K562 (cell line): ENCODE results near the gene ZDHHC19. TPM values are rescaled to one million over a fixed set of nuclear protein-coding genes. Genes with fewer than 3 reads are reported as not detected.

Experiments used
- ATF2 ChIP-seq: sonication (generic); formaldehyde crosslinking; IDR thresholded peaks from 2 replicates; pipeline ENCODE4 v1.8.1; 2022; ENCODE audit warnings: missing genetic modification reagents
- BRCA1 ChIP-seq, 2 experiments: fragments of 450-650 bp in 1 of 2; sonication (generic) in 1 of 2; formaldehyde crosslinking in 1 of 2; IDR thresholded peaks; 2 replicates each; pipeline versions ENCODE4 v1.5.0 to v1.6.1; 2017 to 2020; ENCODE audit warnings: mild to moderate bottlenecking in 1 of 2, missing genetic modification reagents in 1 of 2
- BRD9 ChIP-seq: fragments of 450-650 bp; IDR thresholded peaks from 2 replicates; pipeline ENCODE4 v1.6.1; 2018; ENCODE audit warnings: low read depth; ENCODE audit not compliant: partially characterized antibody
- CC2D1A ChIP-seq: fragments of 450-650 bp; IDR thresholded peaks from 2 replicates; pipeline ENCODE4 v1.6.1; 2017; ENCODE audit warnings: mild to moderate bottlenecking
- CEBPG ChIP-seq, 3 experiments: fragments of 200-800 bp in 1 of 3; sonication (Bioruptor generic) in 1 of 3; sonication (generic) in 1 of 3; formaldehyde crosslinking in 1 of 3; IDR thresholded peaks in 2 of 3; conservative IDR thresholded peaks in 1 of 3; 2 replicates each; pipeline versions ENCODE4 v1.6.1 to v1.8.0; 2016 to 2022; ENCODE audit warnings: missing compliant biosample characterization in 2 of 3, missing genetic modification characterization in 2 of 3, mild to moderate bottlenecking in 1 of 3, missing genetic modification reagents in 1 of 3
- CSDE1 ChIP-seq, 2 experiments: fragments of 450-650 bp; IDR thresholded peaks; 2 replicates each; pipeline ENCODE4 v1.6.1; 2016; ENCODE audit warnings: mild to moderate bottlenecking in 1 of 2
- FOXJ3 ChIP-seq: sonication (generic); formaldehyde crosslinking; IDR thresholded peaks from 2 replicates; pipeline ENCODE4 v1.4.0; 2020; ENCODE audit warnings: mild to moderate bottlenecking, missing genetic modification reagents
- HMBOX1 ChIP-seq: sonication (generic); IDR thresholded peaks from 2 replicates; pipeline ENCODE4 v1.6.1; 2016
- HMG20A ChIP-seq: fragments of 450-650 bp; formaldehyde crosslinking; conservative IDR thresholded peaks from 2 replicates; pipeline ENCODE4 v1.4.0; 2020; ENCODE audit warnings: mild to moderate bottlenecking, mixed read lengths
- KDM1A ChIP-seq, 2 experiments: fragments of 450-650 bp; IDR thresholded peaks; 2 replicates each; pipeline ENCODE4 v1.6.1; 2016; ENCODE audit warnings: mild to moderate bottlenecking in 2 of 2
- MEF2A ChIP-seq: IDR thresholded peaks from 2 replicates; pipeline ENCODE4 v1.6.1; 2011; ENCODE audit warnings: low read depth, mild to moderate bottlenecking, low read length, moderate library complexity; ENCODE audit not compliant: control insufficient read depth
- MTF1 ChIP-seq: fragments of 250-450 bp; sonication (Bioruptor Pico); IDR thresholded peaks from 2 replicates; pipeline ENCODE4 v1.9.0; 2021; ENCODE audit warnings: moderate library complexity, mild to moderate bottlenecking, inconsistent platforms, borderline replicate concordance
- MXI1 ChIP-seq: IDR thresholded peaks from 2 replicates; pipeline ENCODE4 v1.6.1; 2011; ENCODE audit warnings: low read depth, mild to moderate bottlenecking, improper control_type of control experiment, low read length
- NKRF ChIP-seq: fragments of 450-650 bp; IDR thresholded peaks from 2 replicates; pipeline ENCODE4 v1.6.1; 2016; ENCODE audit warnings: borderline replicate concordance
- PHB ChIP-seq: fragments of 250-450 bp; sonication (Bioruptor Pico); IDR thresholded peaks from 2 replicates; pipeline ENCODE4 v1.5.0; 2021
- PHB2 ChIP-seq: fragments of 450-650 bp; IDR thresholded peaks from 2 replicates; pipeline ENCODE4 v1.6.1; 2017; ENCODE audit warnings: low read depth
- PTBP1 ChIP-seq: fragments of 200-400 bp; formaldehyde crosslinking; IDR thresholded peaks from 2 replicates; pipeline ENCODE4 v1.6.1; 2017; ENCODE audit warnings: low read depth, low read length
- SREBF1 ChIP-seq: fragments of 150-350 bp; IDR thresholded peaks from 2 replicates; pipeline ENCODE4 v1.6.1; 2014; ENCODE audit warnings: antibody characterized with exemption, low read depth, low read length, borderline replicate concordance
- SRF ChIP-seq, 2 experiments: fragments of 250-450, 450-650 bp in 1 of 2; sonication (Bioruptor Pico) in 1 of 2; sonication (generic) in 1 of 2; formaldehyde crosslinking; IDR thresholded peaks; 2 replicates each; pipeline versions ENCODE4 v1.5.0 to v1.5.1; 2020 to 2022; ENCODE audit warnings: mild to moderate bottlenecking in 1 of 2, missing genetic modification reagents in 1 of 2
- U2AF1 ChIP-seq: fragments of 200-400 bp; formaldehyde crosslinking; optimal IDR thresholded peaks from 2 replicates; pipeline ENCODE3; 2017; ENCODE audit warnings: mild to moderate bottlenecking, low read depth, low read length, moderate library complexity
- ZNF324 ChIP-seq: fragments of 250-450 bp; sonication (Bioruptor Pico); IDR thresholded peaks from 2 replicates; pipeline ENCODE4 v1.4.0; 2020; ENCODE audit warnings: mild to moderate bottlenecking
- ZNF584 ChIP-seq: fragments of 200-800 bp; sonication (Bioruptor generic); IDR thresholded peaks from 2 replicates; pipeline ENCODE4 v1.6.1; 2016; ENCODE audit warnings: low read depth, mild to moderate bottlenecking, missing genetic modification characterization, missing compliant biosample characterization
- ZNF75A ChIP-seq: fragments of 450-650 bp; formaldehyde crosslinking; IDR thresholded peaks from 2 replicates; pipeline ENCODE4 v1.4.0; 2020; ENCODE audit warnings: mild to moderate bottlenecking
- ZSCAN32 ChIP-seq: fragments of 450-650 bp; formaldehyde crosslinking; IDR thresholded peaks from 2 replicates; pipeline ENCODE4 v1.4.0; 2020; ENCODE audit warnings: mild to moderate bottlenecking, moderate library complexity
- polyA plus RNA-seq, 8 experiments: library from polyadenylated mRNA; depleted of rRNA in 4 of 8; stranded (reverse) in 5 of 8; unstranded in 3 of 8; fragments of >200 nt; fragmentation: Nextera tagmentation in 2 of 8; fragmentation: Illumina TruSeq in 1 of 8; extraction: Ambion mirVana in 2 of 8; extraction: Trizol in 1 of 8; gene quantifications; 2 replicates each; pipeline versions ENCODE4 v1.2.1 to v1.2.3, GENCODE V29; 2011 to 2014; ENCODE audit warnings: inconsistent platforms in 1 of 8, missing spikeins in 1 of 8
- total RNA-seq, 7 experiments: library from RNA; depleted of rRNA in 6 of 7; stranded (reverse); fragments of >200 nt in 6 of 7; fragmentation: Illumina TruSeq in 2 of 7; extraction: Trizol in 2 of 7; gene quantifications; 2 replicates each; pipeline versions ENCODE4 v1.2.1 to v1.2.3, GENCODE V29; 2011 to 2021; ENCODE audit warnings: low replicate concordance in 1 of 7
- TF ChIP-seq, protein P1 (sequence below): IDR thresholded peaks from 3 replicates; pipeline ENCODE4 v1.6.1; 2011; ENCODE audit warnings: borderline replicate concordance, mild to moderate bottlenecking; ENCODE audit not compliant: insufficient read length, insufficient read depth

ZDHHC19 gene
- total and polyA plus RNA-seq, 9 of the 15 experiments (the other 6 are each of a cell fraction or from before 2014, with no cell fraction given), result 0.40 to 5.5 (median 1.1) TPM

DNA sequence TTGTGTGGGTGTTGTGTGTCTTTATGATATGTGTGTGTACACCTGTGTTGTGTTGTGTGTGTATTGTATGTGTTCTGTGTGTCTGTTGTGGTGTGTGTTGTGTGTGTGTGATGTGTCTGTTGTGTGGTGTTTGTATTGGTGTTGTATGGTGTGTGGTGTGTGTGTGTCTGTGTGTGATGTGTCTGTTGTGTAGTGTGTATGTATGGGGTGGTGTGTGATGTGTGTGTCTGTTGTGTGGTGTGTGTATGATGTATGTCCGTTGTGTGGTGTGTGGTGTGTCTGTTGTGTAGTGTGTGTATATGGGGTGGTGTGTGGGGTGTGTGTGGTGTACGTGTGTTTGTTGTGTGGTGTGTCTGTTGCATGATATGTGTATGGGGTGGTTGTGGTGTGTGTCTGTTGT lies 46.6 kb downstream of the ZDHHC19 start (continued):
- TF ChIP-seq BRCA1 (IDR thresholded peaks at IDR 0.05) (no peak), BRCA1 (CRISPR knock-in tag; IDR thresholded peaks at IDR 0.05) (no peak), ATF2 (no peak), U2AF1 (no peak), KDM1A (IDR thresholded peaks at IDR 0.05) (peak; percentile 25 to 44; a peak in 1 of 4 replicates), FOXJ3 (CRISPR knock-in tag) (no peak), PHB2 (peak; percentile 70), ZNF324 (CRISPR knock-in tag) (no peak), NKRF (peak; percentile 60), MEF2A (no peak), CSDE1 (IDR thresholded peaks at IDR 0.05) (no peak; a peak in 1 of 4 replicates), ZNF75A (no peak), HMBOX1 (no peak), ZNF584 (no peak), MXI1 (no peak), PHB (CRISPR knock-in tag) (no peak), MTF1 (CRISPR knock-in tag) (no peak), CC2D1A (peak; percentile 58; the same call in 1 of the 2 replicates), HMG20A (no peak), PTBP1 (no peak), ZSCAN32 (CRISPR knock-in tag) (no peak), SRF (CRISPR knock-in tag; IDR thresholded peaks at IDR 0.05) (no peak), BRD9 (peak; percentile 25), SREBF1 (no peak), CEBPG (CRISPR knock-in tag; IDR thresholded peaks at IDR 0.05) (no peak), CEBPG (tag; conservative IDR thresholded peaks at IDR 0.05 in 1 of 2, IDR thresholded peaks at IDR 0.05 in 1 of 2) (no peak)
- TF ChIP-seq, protein P1, sequence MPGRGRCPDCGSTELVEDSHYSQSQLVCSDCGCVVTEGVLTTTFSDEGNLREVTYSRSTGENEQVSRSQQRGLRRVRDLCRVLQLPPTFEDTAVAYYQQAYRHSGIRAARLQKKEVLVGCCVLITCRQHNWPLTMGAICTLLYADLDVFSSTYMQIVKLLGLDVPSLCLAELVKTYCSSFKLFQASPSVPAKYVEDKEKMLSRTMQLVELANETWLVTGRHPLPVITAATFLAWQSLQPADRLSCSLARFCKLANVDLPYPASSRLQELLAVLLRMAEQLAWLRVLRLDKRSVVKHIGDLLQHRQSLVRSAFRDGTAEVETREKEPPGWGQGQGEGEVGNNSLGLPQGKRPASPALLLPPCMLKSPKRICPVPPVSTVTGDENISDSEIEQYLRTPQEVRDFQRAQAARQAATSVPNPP, result no peak
